ENCODE data around the gene CYRIA.

GRCh38 chr2:16644221-16644925, 21.3 kb downstream of the CYRIA start:
- TF ChIP-seq, protein P1, sequence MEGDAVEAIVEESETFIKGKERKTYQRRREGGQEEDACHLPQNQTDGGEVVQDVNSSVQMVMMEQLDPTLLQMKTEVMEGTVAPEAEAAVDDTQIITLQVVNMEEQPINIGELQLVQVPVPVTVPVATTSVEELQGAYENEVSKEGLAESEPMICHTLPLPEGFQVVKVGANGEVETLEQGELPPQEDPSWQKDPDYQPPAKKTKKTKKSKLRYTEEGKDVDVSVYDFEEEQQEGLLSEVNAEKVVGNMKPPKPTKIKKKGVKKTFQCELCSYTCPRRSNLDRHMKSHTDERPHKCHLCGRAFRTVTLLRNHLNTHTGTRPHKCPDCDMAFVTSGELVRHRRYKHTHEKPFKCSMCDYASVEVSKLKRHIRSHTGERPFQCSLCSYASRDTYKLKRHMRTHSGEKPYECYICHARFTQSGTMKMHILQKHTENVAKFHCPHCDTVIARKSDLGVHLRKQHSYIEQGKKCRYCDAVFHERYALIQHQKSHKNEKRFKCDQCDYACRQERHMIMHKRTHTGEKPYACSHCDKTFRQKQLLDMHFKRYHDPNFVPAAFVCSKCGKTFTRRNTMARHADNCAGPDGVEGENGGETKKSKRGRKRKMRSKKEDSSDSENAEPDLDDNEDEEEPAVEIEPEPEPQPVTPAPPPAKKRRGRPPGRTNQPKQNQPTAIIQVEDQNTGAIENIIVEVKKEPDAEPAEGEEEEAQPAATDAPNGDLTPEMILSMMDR (conservative IDR thresholded peaks at IDR 0.05; ENCODE audit: low read length): no peak
- no peak for TF ChIP-seq EZH2phosphoT487 (IDR thresholded peaks at IDR 0.05; ENCODE audit: borderline replicate concordance)

Data from Loucy (cell line).